SK-N-SH (cell line): ENCODE measurements around the gene BCL6B.

Experiments used
- TCF12 ChIP-seq: IDR thresholded peaks from 2 replicates; pipeline ENCODE4 v1.4.0; 2012
- USF2 ChIP-seq: fragments of 150-350 bp; IDR thresholded peaks from 2 replicates; pipeline ENCODE4 v1.6.1; 2017; ENCODE audit warnings: antibody characterized with exemption, low read length, low read depth, borderline replicate concordance

- no peak for TF ChIP-seq USF2
- no peak for TF ChIP-seq TCF12
These were observed 4.5 kb downstream of the BCL6B start for GRCh38 chr17:7027335-7027734.
